ENCODE results near the gene ZNHIT6. TPM values are rescaled to one million over a fixed set of nuclear protein-coding genes. Genes with fewer than 3 reads are reported as not detected.

The ZNHIT6 gene
- total RNA-seq, 1 donor from 2014 or later: 21.1 TPM

DNA sequence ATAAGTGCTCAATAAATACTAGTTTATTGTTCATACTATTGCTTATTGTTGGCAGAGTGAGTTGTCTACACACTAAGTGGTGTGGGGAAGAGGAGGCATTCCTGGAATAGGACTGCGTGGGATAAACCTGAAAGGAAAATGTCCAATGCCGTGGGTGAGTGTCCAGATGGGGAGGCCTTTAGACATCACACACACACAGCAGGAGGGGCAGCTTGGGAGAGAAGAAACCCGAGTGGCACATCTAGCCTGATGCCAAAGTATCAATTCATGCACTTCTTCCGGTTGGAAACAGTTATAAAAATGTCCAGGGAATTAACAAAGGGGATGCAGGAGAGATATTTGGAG is 100.3 kb downstream of the ZNHIT6 start:
- CTCF ChIA-PET: no interaction called here
- POLR2A ChIA-PET: no interaction called here
- no peak overlapping the region for H3K27ac Mint-ChIP-seq
- no peaks in the 10 kb centered on the region for H3K4me1 Mint-ChIP-seq
- H3K4me3 Mint-ChIP-seq: no peak overlapping the region
- ATAC-seq (ENCODE audit: low read depth): no peak
- no peaks in the 10 kb centered on the region for H3K9me3 Mint-ChIP-seq
- H3K27me3 Mint-ChIP-seq: no peaks in the 10 kb centered on the region
- no peak for DNase-seq
- TF ChIP-seq, protein P1, sequence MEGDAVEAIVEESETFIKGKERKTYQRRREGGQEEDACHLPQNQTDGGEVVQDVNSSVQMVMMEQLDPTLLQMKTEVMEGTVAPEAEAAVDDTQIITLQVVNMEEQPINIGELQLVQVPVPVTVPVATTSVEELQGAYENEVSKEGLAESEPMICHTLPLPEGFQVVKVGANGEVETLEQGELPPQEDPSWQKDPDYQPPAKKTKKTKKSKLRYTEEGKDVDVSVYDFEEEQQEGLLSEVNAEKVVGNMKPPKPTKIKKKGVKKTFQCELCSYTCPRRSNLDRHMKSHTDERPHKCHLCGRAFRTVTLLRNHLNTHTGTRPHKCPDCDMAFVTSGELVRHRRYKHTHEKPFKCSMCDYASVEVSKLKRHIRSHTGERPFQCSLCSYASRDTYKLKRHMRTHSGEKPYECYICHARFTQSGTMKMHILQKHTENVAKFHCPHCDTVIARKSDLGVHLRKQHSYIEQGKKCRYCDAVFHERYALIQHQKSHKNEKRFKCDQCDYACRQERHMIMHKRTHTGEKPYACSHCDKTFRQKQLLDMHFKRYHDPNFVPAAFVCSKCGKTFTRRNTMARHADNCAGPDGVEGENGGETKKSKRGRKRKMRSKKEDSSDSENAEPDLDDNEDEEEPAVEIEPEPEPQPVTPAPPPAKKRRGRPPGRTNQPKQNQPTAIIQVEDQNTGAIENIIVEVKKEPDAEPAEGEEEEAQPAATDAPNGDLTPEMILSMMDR (IDR thresholded peaks at IDR 0.05): no peak
- intact Hi-C loops (cut with micrococcal nuclease): no loop called here
- H3K36me3 Mint-ChIP-seq (ENCODE audit: low read depth): no peaks in the 10 kb centered on the region

DNA sequence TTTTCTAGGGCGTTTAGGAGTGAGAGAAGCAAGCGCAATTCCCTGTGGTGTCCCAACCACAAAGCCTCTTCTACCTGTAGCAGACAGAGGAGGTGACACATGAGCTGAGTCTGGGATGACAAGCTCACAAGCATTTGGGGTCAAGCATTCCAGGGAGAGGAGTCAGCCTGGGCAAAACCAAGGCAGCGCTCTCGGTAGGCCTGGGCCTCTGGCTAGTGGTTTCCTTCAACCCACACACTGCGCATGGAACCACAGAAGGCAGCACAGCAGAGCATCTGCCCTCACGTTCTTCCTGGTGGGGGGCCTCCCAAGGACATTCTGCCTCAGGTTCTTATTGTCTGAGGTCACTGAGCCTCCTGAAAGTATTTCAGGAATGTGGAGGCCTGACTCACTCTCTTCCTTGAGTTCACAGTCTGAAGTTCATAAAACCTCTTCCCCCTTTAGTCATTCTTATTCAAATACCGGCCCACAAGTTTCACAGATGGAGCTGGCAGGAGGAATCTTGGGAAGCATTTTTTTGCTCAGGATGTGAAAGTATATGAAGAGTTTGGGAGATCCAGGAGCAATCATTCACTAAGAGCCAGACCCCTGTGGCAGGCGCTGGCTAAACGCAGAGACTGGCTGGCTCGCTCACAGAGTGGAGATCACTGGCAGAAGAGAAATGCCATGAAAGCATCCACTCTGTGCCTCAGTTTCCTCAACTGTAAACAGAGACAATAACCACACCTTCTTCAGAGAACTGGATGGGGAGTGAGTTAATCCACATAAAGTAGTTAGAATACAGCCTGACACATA is 100.9 kb downstream of the ZNHIT6 start:
- Mint-ChIP-seq H3K9me3 (no peaks in the 10 kb centered on the region), H3K4me3 (no peak overlapping the region), H3K36me3 (ENCODE audit: low read depth) (no peaks in the 10 kb centered on the region), H3K4me1 (no peaks in the 10 kb centered on the region), H3K27me3 (no peaks in the 10 kb centered on the region), H3K27ac (no peak overlapping the region)
- TF ChIP-seq, protein P1 (IDR thresholded peaks at IDR 0.05): no peak
- DNase-seq (no peak), ATAC-seq (ENCODE audit: low read depth) (no peak)
- POLR2A ChIA-PET: no interaction called here
- intact Hi-C loops (cut with micrococcal nuclease): no loop called here
- CTCF ChIA-PET: no interaction called here

DNA sequence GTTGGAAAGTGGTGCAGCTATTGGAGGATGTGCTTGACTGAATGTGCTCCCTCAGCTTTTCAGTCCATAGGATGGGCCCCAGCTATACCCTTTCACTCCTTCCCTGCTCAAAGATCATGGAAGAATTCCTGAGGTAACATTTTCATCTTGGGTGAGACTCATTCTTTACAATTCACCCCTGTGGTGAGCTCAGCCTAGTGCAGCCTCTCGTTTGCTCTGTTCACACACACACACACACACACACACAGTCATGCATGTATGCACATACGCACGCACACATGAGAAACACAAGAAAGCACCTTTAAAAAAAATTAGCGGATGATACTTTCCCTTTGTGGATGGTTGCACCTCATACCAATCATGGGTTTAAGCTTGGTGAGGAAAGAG is 101.8 kb downstream of the ZNHIT6 start:
- ChIA-PET POLR2A (no interaction called here), CTCF (interaction anchor here (0.6 kb wide), 1 partner anchor 14 kb away, joined by 4 read pairs; no protein-coding TSS in a partner anchor)
- no peak for ATAC-seq (ENCODE audit: low read depth)
- no peaks in the 10 kb centered on the region for H3K36me3 Mint-ChIP-seq (ENCODE audit: low read depth)
- intact Hi-C loops (cut with micrococcal nuclease): no loop called here
- H3K27me3 Mint-ChIP-seq: no peaks in the 10 kb centered on the region
- no peaks in the 10 kb centered on the region for H3K4me1 Mint-ChIP-seq
- TF ChIP-seq, protein P1 (IDR thresholded peaks at IDR 0.05): no peak
- no peaks in the 10 kb centered on the region for H3K9me3 Mint-ChIP-seq
- H3K27ac Mint-ChIP-seq: no peak overlapping the region
- H3K4me3 Mint-ChIP-seq: no peak overlapping the region
- DNase-seq: no peak

DNA sequence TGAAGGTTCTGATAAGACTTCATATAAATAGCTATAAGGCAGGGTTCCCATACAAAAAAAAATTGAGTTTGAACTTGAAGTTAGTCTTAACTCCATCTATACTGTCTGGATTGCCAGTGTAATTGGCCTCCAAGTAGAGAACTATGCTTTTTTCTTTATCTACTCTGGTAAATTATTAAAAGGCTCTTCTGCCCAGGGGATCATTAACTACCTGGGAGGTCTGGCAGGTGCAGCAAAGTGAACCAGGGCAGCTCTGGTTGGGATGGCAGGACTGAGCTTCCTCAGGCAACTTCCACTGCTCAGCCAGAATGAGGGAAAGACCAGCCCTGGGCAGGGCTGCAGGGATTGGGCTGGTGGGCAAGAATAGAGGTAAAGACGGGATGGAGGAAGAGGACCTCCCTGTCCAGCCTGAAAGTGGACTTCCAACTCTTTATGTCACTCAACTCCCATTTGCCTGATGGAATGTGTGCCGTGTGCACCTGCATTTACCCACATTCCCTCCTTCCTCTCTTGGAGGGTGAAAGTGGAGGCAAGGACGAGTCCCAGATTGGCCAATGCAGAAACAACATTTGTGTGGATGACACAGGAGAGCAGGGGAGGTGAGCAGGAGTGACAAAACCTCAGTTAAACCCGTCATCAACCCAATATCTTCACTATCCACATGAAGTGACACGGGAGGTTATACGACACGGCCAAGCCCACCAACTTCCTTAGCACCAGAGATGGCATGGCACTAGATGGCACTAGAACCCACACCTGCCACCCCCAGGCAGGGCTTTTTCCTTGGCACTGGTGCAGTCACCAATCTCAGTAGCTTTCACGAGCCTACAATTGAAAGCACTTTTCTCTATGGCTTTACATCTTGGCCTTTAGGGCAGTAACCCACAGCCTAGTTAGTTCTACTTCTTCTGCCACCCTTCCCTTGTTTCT is 102.5 kb downstream of the ZNHIT6 start:
- ChIA-PET CTCF (interaction anchor here (0.6 kb wide), 1 partner anchor 15 kb away, joined by 4 read pairs; no protein-coding TSS in a partner anchor), POLR2A (no interaction called here)
- TF ChIP-seq, protein P1 (IDR thresholded peaks at IDR 0.05): no peak
- DNase-seq: no peak
- Mint-ChIP-seq H3K27ac (no peak overlapping the region), H3K36me3 (ENCODE audit: low read depth) (no peaks in the 10 kb centered on the region), H3K4me3 (no peak overlapping the region), H3K9me3 (no peaks in the 10 kb centered on the region), H3K4me1 (no peaks in the 10 kb centered on the region), H3K27me3 (no peaks in the 10 kb centered on the region)
- ATAC-seq (ENCODE audit: low read depth): no peak
- intact Hi-C loops (cut with micrococcal nuclease): no loop called here

DNA sequence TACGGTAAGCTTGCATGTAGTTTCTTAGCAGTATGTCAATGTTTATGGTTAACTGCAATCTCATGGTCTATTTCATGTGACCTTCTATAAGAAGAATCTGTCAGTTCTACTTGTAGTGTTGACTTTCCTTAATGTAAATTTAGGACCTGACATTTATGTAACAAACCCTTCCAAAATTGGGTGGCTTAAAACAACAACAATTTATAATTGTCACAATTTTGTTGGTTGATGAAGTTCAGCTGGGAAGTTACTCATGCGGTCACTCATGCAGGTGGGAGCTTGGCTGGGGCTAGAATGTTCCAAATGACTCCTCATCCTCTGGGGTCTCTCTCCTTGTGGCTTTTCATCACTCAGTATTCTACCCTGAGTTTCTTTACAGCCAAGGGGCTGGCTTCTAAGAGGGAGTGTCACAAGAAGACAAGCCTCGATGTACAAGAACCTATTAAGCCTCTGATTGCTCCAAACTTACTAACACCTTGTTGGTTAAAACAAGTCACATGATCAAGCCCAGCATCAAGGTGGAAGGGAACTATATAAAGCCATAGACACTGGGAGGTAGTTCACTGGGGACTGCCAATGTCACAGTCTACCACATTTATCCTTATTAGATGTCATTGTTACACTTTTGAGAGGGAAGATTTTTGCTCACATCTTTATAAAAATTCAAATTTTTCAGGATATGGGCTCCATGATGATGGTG is 103.8 kb downstream of the ZNHIT6 start:
- Mint-ChIP-seq H3K36me3 (ENCODE audit: low read depth) (no peaks in the 10 kb centered on the region), H3K4me3 (no peak overlapping the region), H3K27ac (no peak overlapping the region), H3K27me3 (no peaks in the 10 kb centered on the region), H3K4me1 (no peaks in the 10 kb centered on the region), H3K9me3 (no peaks in the 10 kb centered on the region)
- ChIA-PET CTCF (no interaction called here), POLR2A (no interaction called here)
- TF ChIP-seq, protein P1 (IDR thresholded peaks at IDR 0.05): no peak
- intact Hi-C loops (cut with micrococcal nuclease): no loop called here
- DNase-seq: no peak
- no peak for ATAC-seq (ENCODE audit: low read depth)

Data from activated B cell treated with CpG ODN at 0.5 μM for 24 hours (primary cell).